OCI-LY3 (cell line): ENCODE results near the gene PAK4.

Experiments used
- EZH2phosphoT487 ChIP-seq: fragments of 200-600 bp; shearing (Covaris generic); IDR thresholded peaks from 2 replicates; pipeline ENCODE4 v1.6.1; 2018; ENCODE audit warnings: antibody characterized with exemption, mixed run types, low read depth
- TF ChIP-seq, protein P1 (sequence below): fragments of 200-600, 300-600 bp; sonication (generic); IDR thresholded peaks from 2 replicates; pipeline ENCODE4 v1.5.1; 2014; ENCODE audit warnings: antibody characterized with exemption, low read length, low read depth

DNA sequence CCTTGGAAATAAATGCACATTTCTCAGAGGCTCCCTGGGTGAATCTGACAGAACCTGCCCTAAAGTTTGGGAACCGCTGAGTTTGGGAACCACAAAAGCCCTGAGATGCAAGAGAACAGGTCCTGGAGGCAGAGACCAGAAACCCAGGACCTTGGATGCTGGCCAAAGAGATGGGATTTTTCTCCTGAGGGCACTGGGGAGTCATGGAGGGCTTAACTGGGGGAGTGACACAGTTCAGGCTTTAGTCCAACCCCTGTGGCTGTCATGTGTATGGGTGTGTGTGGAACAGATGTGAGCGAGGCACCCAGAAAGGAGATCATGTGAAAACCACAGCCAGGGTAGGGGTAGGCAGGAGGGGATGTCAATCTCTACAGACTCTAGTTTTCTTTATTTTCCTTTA, 67.3 kb downstream of the PAK4 start:
- TF ChIP-seq, protein P1, sequence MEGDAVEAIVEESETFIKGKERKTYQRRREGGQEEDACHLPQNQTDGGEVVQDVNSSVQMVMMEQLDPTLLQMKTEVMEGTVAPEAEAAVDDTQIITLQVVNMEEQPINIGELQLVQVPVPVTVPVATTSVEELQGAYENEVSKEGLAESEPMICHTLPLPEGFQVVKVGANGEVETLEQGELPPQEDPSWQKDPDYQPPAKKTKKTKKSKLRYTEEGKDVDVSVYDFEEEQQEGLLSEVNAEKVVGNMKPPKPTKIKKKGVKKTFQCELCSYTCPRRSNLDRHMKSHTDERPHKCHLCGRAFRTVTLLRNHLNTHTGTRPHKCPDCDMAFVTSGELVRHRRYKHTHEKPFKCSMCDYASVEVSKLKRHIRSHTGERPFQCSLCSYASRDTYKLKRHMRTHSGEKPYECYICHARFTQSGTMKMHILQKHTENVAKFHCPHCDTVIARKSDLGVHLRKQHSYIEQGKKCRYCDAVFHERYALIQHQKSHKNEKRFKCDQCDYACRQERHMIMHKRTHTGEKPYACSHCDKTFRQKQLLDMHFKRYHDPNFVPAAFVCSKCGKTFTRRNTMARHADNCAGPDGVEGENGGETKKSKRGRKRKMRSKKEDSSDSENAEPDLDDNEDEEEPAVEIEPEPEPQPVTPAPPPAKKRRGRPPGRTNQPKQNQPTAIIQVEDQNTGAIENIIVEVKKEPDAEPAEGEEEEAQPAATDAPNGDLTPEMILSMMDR, result no peak
- no peak for TF ChIP-seq EZH2phosphoT487
